Erythroblast (primary cell): ENCODE measurements around the gene TUT4.

Experiments used
- GATA1 ChIP-seq: IDR thresholded peaks from 2 replicates; pipeline ENCODE4 v1.6.1; 2011; ENCODE audit warnings: low read depth, mild to moderate bottlenecking, control low read depth, low read length, moderate library complexity
- POLR2A ChIP-seq: IDR thresholded peaks from 2 replicates; pipeline ENCODE4 v1.6.1; 2011; ENCODE audit warnings: mild to moderate bottlenecking, low read length

DNA sequence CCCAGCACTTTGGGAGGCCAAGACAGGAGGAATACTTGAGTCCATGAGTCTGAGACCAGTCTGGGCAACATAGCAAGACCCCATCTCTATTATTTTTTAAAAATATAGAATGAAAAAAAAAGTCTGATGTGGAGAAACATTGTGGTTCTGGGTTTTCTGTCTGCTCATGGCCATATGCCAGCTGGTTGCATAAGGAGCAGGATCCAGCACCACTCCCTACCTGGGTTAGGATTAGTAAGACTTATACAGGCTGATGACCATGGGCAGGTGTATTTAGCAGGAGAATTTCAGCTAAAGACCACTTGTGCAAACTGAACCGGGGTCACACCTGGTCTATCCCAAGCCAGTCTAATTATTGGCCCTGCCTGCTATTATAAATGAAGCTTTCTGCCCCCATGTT, 32.6 kb upstream of the TUT4 start:
- TF ChIP-seq POLR2A (no peak), GATA1 (no peak)
